Stomach smooth muscle (tissue), 2 donors: Measurements from ENCODE around the gene THSD7B.
"Not testable (repeated sequence)": the region's sequence is repeated elsewhere in the genome, so short reads cannot be mapped to it uniquely, and the experiment has no call there.

ENCODE experiments used
- H3K27ac ChIP-seq: one replicate; pipeline ENCODE4 v1.7.0; 2013; ENCODE audit warnings: mild to moderate bottlenecking, low read length, inconsistent platforms
- H3K27me3 ChIP-seq, 2 donors: one replicate each; pipeline ENCODE4 v1.7.0; 2013; ENCODE audit warnings: low read length in 2 of 2; ENCODE audit not compliant: insufficient read depth in 2 of 2, control insufficient read depth in 1 of 2
- H3K36me3 ChIP-seq, 2 donors: one replicate each; pipeline ENCODE4 v1.7.0; 2013; ENCODE audit warnings: low read length in 2 of 2; ENCODE audit not compliant: control insufficient read depth in 2 of 2, insufficient read depth in 2 of 2
- H3K4me1 ChIP-seq: one replicate; pipeline ENCODE4 v1.7.0; 2013; ENCODE audit warnings: low read length; ENCODE audit not compliant: control insufficient read depth, insufficient read depth
- H3K4me3 ChIP-seq, 2 donors: one replicate each; pipeline ENCODE4 v1.7.0; 2013; ENCODE audit warnings: low read length in 2 of 2
- H3K9ac ChIP-seq, 2 donors: one replicate each; pipeline ENCODE4 v1.7.0; 2013; ENCODE audit warnings: low read length in 2 of 2, mild to moderate bottlenecking in 1 of 2
- H3K9me3 ChIP-seq, 2 donors: one replicate each; pipeline ENCODE4 v1.7.0; 2013; ENCODE audit warnings: low read length in 2 of 2; ENCODE audit not compliant: control insufficient read depth in 2 of 2
- donor health status: healthy.
- donor health status: Pancreatic carcinoma.

Gene THSD7B

GRCh38 chr2:137291836-137292570 lies 526.7 kb downstream of the THSD7B start:
- H3K36me3 ChIP-seq, result no peaks in the 10 kb centered on the region
- no peaks in the 10 kb centered on the region for H3K4me1 ChIP-seq
- no peaks in the 10 kb centered on the region for H3K27me3 ChIP-seq
- H3K27ac ChIP-seq, result no peak overlapping the region
- H3K4me3 ChIP-seq, result no peak overlapping the region
- no peaks in the 10 kb centered on the region for H3K9me3 ChIP-seq
- H3K9ac ChIP-seq, result no peak overlapping the region

GRCh38 chr2:137298377-137298776 lies 533.0 kb downstream of the THSD7B start:
- Histone ChIP-seq H3K27me3 (no peaks in the 10 kb centered on the region), H3K36me3 (no peaks in the 10 kb centered on the region)

GRCh38 chr2:137300987-137301386 lies 535.6 kb downstream of the THSD7B start:
- Histone ChIP-seq H3K4me3 (no peak overlapping the region), H3K9ac (no peak overlapping the region), H3K4me1 (no peaks in the 10 kb centered on the region), H3K27ac (no peak overlapping the region), H3K9me3 (no peaks in the 10 kb centered on the region), H3K27me3 (no peaks in the 10 kb centered on the region), H3K36me3 (no peaks in the 10 kb centered on the region)

More at GRCh38 chr2:137298377-137298776, 533.0 kb downstream of the THSD7B start:
- H3K4me3 ChIP-seq, result no peak overlapping the region
- no peak overlapping the region for H3K27ac ChIP-seq
- H3K9ac ChIP-seq, result no peak overlapping the region
- H3K4me1 ChIP-seq, result no peaks in the 10 kb centered on the region
- no peaks in the 10 kb centered on the region for H3K9me3 ChIP-seq

GRCh38 chr2:137302957-137303356 lies 537.6 kb downstream of the THSD7B start:
- Histone ChIP-seq H3K4me3 (no peak overlapping the region), H3K27me3 (no peaks in the 10 kb centered on the region), H3K27ac (no peak overlapping the region), H3K36me3 (no peaks in the 10 kb centered on the region), H3K4me1 (no peaks in the 10 kb centered on the region), H3K9ac (no peak overlapping the region), H3K9me3 (no peaks in the 10 kb centered on the region)

- Histone ChIP-seq H3K4me1 (no peaks in the 10 kb centered on the region), H3K27me3 (no peaks in the 10 kb centered on the region), H3K9ac (no peak overlapping the region), H3K4me3 (no peak overlapping the region), H3K36me3 (no peaks in the 10 kb centered on the region), H3K9me3 (no peaks in the 10 kb centered on the region), H3K27ac (no peak overlapping the region)
Observed at GRCh38 chr2:137316075-137316474, 550.7 kb downstream of the THSD7B start.

GRCh38 chr2:137321566-137321965 lies 556.2 kb downstream of the THSD7B start:
- no peaks in the 10 kb centered on the region for H3K4me1 ChIP-seq
- H3K36me3 ChIP-seq, result no peaks in the 10 kb centered on the region

GRCh38 chr2:137331562-137331961 lies 566.2 kb downstream of the THSD7B start:
- H3K9ac ChIP-seq, H3K27me3 ChIP-seq, H3K27ac ChIP-seq, H3K4me3 ChIP-seq, H3K36me3 ChIP-seq, H3K9me3 ChIP-seq, H3K4me1 ChIP-seq: not testable (repeated sequence)

More at GRCh38 chr2:137321566-137321965, 556.2 kb downstream of the THSD7B start:
- H3K27ac ChIP-seq, result no peak overlapping the region
- no peak overlapping the region for H3K4me3 ChIP-seq
- no peaks in the 10 kb centered on the region for H3K27me3 ChIP-seq
- H3K9me3 ChIP-seq, result no peaks in the 10 kb centered on the region
- H3K9ac ChIP-seq, result no peak overlapping the region

GRCh38 chr2:137333386-137334165 lies 568.2 kb downstream of the THSD7B start:
- Histone ChIP-seq H3K36me3 (no peaks in the 10 kb centered on the region), H3K27ac (no peak overlapping the region), H3K4me3 (no peak overlapping the region), H3K9me3 (no peaks in the 10 kb centered on the region), H3K4me1 (no peaks in the 10 kb centered on the region), H3K27me3 (no peaks in the 10 kb centered on the region), H3K9ac (no peak overlapping the region)

GRCh38 chr2:137336067-137336466 lies 570.7 kb downstream of the THSD7B start:
- Histone ChIP-seq H3K9ac (no peak overlapping the region), H3K27ac (no peak overlapping the region), H3K36me3 (no peaks in the 10 kb centered on the region), H3K27me3 (no peaks in the 10 kb centered on the region), H3K9me3 (no peaks in the 10 kb centered on the region), H3K4me3 (no peak overlapping the region), H3K4me1 (no peaks in the 10 kb centered on the region)

- no peaks in the 10 kb centered on the region for H3K36me3 ChIP-seq
- no peak overlapping the region for H3K27ac ChIP-seq
- no peaks in the 10 kb centered on the region for H3K9me3 ChIP-seq
- H3K4me1 ChIP-seq, result no peaks in the 10 kb centered on the region
- no peaks in the 10 kb centered on the region for H3K27me3 ChIP-seq
- H3K4me3 ChIP-seq, result no peak overlapping the region
- no peak overlapping the region for H3K9ac ChIP-seq
Observed at GRCh38 chr2:137339051-137339450, 573.7 kb downstream of the THSD7B start.

- no peaks in the 10 kb centered on the region for H3K36me3 ChIP-seq
Observed at GRCh38 chr2:137345994-137346393, 580.6 kb downstream of the THSD7B start.

More at GRCh38 chr2:137345994-137346393, 580.6 kb downstream of the THSD7B start:
- Histone ChIP-seq H3K9me3 (no peaks in the 10 kb centered on the region), H3K4me1 (no peaks in the 10 kb centered on the region), H3K27me3 (no peaks in the 10 kb centered on the region), H3K9ac (no peak overlapping the region), H3K4me3 (no peak overlapping the region), H3K27ac (no peak overlapping the region)
